ENCODE data around the gene PHACTR3.

PHACTR3 gene

DNA sequence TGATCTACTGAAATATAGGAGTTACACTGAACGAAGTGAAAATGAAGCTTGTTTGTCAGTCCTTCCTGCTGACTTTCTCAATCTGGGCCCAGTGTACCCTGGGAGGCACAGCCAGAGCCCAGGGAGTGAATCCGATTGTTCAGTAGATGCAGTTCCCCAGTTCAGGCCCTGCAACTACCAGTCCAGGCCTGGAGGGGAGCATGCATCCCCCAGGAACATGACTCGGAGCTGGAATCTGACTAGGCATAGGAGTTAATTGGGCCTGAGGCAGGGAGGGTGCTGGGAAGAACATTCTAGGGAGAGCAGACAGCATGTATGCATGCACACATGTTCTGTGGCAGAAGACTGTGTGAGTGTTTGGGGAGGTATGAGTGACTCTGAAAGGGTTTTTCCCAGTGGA lies 42.1 kb downstream of the PHACTR3 start:
- DNase-seq (ENCODE audit: low read depth): no peak

DNA sequence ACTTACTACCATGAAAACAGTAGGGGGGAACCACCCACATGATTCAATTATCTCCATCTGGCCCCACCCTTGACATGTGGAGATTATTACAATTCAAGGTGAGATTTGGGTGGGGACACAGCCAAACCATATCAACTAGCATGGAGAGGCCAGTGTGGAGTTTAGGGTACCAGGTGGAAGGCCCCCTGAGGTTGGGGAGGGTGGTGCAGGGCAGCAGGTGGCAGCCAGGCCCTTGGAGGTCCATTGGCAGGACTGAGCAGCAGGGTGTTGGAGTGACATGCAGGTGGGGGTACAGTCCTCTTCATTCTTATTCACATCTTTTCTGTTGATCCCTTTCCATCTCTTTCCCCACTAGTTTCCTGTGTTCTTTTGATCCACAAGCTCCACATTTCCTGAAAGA lies 42.9 kb downstream of the PHACTR3 start:
- DNase-seq (ENCODE audit: low read depth): no peak

DNA sequence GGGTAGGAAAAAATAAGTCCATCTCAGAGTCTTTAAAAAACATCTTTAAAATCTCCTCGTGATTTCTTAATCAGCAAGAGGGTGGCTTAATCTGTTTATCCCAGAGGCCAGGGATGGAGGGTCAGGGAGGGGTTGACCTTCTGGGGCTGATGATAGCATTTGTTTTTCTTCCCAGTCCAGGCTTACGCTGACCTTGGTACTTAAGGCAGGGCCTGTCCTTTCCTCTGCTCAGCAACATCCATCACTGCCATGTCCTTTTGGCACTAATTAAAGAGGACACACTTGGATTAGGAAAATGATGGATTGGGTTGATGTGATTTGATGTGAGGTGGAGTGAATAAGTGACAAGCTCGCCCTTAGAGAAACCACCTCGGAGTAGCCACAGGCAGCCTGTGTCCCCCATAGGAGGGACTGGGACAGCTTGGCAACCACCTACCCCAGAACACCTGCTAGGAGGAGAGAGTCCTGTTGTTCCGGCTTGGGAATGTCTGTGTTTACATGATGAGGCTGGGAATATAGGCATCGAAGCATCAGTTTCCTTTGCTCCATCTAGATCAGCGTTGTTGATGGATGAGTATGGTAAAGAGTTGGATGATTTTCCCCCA lies 44.2 kb downstream of the PHACTR3 start:
- no peak for DNase-seq (ENCODE audit: low read depth)

DNA sequence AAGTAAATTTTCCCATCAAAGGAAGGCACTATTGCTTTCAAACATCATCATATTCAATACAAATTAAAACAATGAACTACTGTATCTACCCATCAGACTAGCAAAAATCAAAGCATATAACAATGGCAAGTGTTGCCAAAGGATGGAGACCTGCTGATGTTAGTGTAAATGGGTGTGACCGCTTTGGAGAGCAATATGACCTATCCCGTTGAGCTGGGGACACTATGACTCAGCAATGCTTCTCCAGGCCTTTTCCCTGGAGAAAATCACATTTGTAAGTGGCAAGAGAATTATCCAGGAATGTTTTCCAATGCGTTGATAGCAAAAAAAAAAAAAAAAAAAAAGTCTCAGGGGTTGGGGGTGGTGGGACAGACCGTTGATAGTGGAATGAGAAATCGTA lies 46.1 kb downstream of the PHACTR3 start:
- DNase-seq (ENCODE audit: low read depth): no peak

DNA sequence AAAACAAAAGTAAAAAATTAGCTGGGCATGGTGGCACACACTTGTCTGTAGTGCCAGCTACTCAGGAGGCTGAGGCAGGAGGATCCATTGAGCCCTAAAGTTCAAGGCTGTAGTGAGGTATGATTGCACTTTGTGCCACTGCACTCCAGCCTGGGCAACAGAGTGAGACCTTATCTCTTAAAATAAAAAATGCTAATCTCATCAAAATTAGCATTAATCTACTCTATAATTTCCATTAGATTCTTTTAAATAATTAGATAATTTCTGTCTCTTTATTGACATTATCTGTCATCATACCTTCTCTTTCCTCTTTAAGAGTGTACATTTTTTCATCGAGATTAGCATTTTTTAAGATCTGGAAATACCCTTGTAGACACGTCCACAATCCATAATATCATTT lies 48.0 kb downstream of the PHACTR3 start:
- DNase-seq (ENCODE audit: low read depth): no peak

DNA sequence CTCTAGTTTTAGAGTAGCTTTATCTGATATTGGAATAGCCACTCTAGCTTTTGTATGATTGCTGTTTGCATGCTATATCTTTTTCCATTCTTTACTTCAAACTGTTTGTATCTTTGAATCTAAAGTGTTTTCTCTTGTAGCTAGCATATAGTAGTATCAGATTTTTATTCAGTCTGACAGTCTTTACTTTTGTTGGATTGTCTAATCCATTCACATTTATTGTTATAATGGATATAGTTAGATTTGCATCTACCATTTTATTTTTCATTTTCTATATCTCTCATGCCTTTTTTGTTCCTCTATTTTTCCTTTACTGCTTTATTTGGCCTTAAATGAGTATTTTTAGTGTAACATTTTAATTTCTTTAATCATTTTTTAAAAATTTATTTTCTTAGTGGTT lies 52.1 kb downstream of the PHACTR3 start:
- no peak for DNase-seq (ENCODE audit: low read depth)

DNA sequence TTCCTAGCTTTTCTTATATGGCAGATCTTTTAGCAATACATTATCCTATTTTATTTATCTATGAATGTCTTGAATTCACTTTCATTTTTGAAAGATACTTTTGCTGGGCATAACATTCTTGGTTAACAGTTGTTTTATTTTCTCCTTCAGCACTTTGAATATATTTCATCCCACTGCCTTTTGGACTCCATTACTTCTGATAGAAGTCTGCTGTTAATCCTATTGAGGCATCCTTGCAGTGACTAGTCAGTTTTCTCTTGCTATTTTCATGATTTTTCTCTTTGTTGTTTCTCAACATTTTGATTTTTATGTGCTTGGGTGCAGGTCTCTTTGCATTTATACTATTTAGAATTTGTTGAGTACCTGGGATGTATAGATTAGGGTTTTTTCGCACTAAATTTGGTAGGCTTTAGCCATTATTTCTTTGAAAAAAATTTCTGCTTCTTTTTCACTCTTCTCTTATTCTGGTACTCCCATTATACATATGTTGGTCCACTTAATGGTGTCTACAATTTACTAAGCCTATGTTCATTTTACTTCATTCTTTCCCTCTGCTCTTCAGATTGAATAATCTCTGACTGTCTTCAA lies 53.2 kb downstream of the PHACTR3 start:
- no peak for DNase-seq (ENCODE audit: low read depth)

DNA sequence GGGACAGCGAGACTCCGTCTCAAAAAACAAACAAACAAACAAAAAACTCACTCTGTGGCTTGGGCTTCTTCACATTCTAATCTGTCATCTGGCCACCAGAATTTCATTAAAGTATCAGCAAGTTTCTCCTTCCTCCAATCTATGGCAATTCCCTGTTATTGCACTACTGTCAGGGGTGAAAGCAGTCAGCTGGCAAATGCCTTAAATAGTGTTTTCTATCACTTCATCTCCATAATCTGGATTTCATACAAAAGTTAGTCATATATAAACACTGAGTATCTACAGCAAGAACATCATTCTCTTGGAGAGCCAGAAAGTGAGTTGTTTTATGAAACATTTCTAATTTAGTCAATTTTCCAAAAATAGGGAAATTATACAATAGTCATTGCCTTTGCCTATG lies 56.1 kb downstream of the PHACTR3 start:
- no peak for DNase-seq (ENCODE audit: low read depth)

DNA sequence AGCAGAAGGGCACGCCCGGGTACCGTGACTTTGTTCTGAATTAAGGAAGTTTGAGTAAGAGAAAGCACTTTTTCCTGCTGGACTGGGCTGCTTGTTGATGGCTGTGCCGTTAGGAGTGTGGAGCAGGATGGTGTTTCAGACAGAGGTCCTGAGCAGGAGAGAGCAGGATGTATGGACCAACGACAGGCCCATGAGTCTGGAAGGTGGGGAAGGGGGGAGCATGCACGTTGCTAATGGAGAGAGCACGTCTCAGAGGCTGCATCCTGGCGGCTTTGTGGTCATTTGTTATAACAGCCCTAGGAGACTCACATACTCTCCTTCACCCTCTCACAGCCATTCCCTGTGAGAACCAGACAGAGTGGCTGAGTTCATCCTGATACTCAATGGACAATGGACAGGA lies 56.8 kb downstream of the PHACTR3 start:
- DNase-seq (ENCODE audit: low read depth): no peak

DNA sequence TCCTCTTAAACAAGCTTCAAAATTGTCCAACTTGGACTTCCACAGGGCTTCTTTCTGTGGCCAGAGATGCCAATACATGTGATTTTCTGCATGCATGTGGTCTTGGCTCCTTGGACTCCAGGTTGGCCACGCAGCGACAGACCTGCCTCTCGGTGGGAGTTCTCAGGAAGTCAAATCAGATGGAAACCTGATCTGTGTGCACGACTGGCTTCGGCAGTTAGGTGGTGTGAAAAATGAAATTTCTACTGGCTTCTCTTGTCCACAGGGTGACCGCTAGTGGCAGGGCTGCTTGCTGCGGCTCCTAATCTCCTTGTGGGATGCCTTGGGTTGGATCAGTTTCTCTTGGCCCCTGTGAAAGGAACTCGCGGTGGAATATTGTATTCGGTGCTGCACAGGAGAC lies 57.3 kb downstream of the PHACTR3 start:
- DNase-seq (ENCODE audit: low read depth): no peak

DNA sequence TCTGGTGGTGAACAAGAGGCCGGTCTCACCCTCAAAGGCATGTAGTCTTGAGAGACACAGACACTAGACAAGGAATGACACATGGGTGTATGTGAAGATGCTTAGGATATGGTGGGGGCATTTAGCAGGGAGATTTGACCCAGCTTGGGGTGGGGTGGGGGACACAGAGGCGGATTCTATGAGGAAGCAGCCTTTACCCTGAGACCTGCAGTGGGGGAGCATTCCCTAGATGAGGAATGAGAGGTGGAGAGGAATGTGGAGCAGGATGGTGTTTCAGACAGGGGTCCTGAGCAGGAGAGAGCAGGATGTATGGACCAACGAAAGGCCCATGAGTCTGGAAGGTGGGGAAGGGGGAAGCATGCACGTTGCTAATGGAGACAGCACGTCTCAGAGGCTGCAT lies 57.8 kb downstream of the PHACTR3 start:
- DNase-seq (ENCODE audit: low read depth): no peak

DNA sequence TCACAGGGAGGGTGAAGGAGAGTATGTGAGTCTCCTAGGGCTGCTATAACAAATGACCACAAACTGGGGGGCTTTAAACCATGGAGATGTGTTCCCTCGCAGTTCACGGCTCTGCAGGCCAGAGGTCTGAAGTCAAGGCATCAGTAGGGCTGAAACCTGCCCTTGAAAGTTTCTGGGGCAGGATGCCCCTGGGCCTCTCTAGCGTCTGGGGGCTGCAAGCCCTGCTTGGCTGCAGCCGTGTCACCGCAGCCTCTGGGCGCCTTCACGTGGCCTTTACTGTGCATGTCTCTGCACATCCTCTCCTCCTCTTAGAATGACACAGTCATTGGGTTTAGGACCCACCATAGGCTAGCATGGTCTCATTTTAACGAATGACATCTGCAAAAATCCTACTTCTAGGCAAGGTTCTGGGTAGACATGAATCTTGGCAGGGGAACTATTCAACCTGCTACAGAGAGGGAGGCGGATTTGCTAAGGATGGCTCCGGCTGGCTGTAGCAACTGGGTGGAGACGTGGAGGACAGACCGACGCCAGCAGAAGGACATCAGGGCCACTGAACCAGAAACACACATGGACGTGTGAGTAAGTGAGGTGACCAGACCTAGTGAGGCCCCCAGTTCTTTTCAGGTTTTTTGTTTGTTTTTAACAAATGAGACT lies 58.6 kb downstream of the PHACTR3 start:
- no peak for DNase-seq (ENCODE audit: low read depth)

DNA sequence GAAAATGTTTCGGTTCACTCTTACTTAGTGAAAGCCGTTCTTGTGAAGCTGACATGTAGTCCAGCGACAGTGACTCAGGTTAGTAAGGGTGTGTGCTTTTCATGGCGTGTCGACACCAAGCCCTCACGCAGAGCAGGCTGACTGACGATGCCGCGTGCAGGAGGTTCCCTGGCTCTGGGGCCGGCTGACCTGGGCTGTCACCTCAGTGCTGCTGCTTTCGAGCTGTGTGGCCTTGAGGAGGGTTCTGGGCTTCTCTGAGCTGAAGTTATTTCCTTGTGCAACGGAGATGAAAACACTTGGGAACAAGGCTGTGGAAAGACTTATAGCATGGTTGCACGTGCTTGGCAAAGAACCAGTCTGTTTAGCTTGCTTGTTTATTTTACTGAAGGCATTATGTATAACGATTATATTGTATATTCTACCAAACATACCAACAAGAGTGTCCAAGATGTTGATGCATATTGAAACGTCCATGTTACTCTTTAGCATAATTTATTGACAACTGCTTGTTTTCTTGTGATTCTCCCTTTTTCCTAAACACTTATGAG lies 59.2 kb downstream of the PHACTR3 start:
- no peak for DNase-seq (ENCODE audit: low read depth)

DNA sequence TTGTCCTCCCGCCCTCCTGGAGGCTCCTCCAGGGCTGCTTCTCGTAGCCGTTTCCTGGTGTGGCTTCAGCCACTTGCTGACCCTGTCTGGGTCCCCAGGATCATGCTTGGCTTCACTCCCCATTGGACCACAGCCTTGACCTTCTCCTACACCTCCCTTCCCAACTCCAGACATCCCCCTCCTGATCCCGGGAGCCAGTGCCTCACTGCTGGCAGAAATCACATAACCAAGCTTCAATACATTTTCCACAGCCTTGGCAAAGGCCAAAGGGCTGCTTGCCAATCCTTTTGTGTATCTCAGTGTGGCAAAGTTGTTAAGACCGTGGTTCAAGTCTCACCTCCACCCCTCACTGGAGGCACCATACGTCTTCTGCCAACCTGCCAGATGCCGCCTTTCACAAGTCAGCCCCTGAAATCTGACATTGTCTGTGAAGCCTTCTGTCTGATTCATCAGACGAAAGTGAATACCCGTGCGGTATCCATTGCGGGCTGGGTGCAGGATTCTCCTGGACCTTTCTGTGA lies 60.1 kb downstream of the PHACTR3 start:
- no peak for DNase-seq (ENCODE audit: low read depth)

DNA sequence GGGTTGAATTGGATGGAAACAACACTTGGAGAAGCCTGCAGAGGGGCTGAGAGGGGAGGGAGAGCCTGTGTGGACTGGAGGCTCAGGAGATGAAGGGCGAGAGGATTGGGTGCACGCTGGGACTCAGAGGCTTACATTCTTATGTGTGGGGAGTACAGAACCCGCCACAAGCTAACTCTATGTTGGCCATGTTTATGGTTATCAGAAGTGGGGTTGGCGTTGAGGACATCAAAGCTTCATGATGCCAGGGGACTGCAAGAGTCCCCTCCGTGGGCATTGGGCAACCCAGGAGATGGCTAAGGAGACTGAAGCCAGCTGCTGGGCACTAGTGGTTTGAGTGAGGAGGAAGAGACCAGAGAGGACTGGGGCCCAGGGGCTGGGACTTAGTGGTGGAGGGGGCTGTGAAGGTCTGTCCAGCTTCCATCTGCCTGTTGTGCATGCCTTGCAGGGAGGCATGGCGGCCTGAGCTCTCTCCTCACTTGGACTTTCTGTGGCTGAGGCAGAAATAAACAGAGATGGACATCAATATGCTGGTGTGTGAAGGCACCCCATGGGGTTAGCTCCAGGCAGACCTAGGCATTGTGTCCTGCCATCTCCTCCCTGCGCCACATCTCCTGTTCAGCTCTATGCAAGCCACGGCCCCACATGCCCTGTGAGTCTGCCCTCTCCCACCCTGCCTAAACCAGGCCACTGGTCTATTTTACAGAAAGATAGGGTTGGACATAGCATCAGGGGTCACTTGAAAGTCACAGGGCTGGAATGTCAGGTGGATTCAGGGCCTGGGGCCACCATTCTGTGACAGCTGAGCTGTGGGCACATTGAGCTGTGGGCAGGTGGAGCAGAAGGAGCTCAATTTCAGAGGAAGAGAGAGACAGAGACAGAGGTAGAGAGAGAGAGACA lies 61.6 kb downstream of the PHACTR3 start:
- no peak for DNase-seq (ENCODE audit: low read depth)

DNA sequence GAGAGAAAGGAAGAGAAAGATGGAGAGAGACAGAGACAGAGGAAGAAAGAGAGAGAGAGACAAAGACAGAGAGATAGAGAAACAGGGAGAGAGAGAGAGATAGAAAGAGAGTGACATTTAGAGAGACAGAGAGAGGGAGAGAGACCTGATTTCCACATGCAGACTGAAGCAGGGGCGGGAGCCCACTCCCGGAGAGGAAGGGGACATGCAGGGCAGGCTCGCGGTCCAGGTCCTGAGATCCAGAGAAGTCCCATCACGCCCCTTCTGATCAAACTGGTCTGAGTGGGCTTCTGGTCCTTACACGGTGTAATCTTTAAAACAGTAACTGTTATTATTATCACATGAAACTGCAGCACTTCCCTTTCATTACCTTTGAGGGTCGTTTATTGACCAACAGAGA lies 62.2 kb downstream of the PHACTR3 start:
- DNase-seq (ENCODE audit: low read depth): no peak

DNA sequence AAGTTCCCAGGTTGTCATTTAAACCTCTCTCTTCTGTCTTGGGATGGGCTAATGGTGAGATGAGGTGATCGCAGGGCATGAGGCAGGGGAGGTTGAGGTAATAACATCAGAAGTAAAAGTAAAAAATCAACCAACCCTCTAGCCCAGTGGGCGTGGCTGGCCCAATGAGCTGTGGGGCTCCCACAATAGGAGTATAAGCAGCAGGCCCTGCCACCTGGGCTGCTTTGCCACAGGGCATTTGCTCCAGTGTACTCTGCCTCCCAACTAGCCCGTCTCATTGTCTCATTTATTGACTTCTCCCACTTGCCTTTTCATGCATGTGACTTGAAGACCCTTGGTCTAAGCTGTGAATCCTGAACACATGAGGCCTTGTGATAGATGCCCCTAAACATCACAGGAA lies 62.8 kb downstream of the PHACTR3 start:
- no peak for DNase-seq (ENCODE audit: low read depth)

DNA sequence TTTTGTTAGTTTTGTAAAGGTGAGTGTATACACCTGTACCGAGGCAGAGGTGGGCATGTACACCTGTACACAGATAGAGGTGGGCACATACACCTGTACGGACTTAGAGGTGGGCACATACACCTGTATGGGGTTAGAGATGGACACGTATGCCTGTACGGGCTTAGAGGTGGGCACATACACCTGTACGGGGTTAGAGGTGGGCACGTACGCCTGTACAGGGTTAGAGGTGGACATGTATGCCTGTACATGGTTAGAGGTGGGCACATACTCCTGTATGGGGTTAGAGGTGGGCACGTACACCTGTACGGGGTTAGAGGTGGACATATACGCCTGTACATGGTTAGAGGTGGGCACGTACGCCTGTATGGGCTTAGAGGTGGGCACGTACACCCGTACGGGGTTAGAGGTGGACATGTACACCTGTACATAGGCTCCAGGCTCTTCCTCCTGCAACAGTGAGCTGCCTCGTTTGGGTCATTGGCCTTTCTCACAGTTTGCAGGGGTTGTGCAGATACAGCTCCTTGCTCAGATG lies 63.7 kb downstream of the PHACTR3 start:
- DNase-seq (ENCODE audit: low read depth): no peak

DNA sequence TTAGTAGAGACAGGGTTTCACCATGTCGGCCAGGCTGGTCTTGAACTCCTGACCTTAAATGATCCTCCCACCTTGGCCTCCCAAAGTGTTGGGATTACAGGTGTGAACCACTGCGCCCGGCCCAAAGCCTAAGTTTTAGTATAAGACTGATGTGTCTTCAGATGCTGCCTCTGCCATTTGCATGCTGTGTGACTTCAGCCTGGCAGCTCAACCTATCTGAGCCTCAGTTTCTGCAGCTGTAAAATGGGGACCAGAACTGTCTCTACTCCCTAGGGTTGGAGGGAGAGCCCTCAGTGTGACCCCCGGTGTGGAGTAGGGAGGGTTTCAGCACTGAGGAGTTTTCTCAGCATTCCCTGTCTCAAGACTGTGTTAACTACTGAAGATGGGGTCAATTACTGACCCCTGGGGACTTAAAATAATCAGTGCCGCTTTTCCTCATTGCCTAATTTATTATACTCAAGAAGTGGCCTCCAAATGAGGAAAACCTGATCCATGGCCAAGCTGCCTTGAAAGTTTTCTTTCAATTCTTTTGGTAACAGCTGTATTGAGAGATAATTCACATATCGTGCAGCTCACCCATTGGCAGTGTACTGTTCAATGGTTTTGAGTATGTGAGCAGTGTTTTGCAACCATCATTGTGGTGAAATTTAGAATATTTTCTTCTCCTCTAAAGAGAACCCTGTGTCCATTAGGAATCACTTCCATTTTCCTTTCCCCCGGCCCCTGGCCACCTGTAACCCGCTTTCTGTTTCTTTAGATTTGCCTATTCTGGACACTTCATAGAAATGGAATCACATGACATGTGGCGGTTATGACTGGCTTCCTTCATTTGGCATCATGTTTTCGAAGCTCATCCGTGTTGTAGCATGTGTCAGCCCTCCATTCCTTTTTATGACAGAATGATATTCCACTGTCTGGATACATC lies 64.8 kb downstream of the PHACTR3 start:
- DNase-seq (ENCODE audit: low read depth): no peak

DNA sequence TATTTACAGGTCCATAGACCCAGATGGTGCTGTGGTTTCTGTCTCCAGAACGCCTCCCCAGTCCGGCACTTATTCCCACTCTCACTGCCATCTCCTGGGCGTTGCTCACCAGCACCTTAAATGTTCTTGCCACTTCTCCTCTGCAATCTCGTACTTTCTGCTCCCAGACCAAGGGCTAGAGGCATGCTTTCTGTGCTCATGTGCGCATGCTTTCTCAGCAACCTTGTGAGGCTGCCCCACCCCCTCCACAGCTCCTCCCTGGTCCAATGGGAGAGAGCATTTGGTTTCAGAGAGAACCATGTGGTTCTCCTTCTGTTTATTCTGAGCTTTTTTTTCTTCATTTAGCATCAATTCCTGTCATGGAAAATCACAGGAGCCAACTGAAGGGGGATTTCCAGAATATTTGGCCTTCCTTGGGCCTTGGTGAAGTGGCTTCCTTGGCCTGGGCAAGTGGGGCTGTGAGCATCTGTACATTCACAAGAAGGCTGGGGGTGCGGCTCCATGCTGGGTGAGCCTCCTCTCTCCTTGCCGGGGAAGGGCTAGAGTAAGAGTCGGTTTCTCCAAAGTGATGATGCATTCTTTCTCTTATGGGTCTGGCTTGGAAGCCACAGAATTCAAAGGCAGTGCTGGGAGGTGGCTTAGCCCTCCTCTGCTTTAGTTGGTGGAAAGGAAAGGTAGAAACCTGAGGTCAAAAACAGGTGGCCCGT lies 66.6 kb downstream of the PHACTR3 start:
- DNase-seq (ENCODE audit: low read depth): no peak
